GM12875 (cell line): ENCODE data around the gene TEX29.

ENCODE experiments used
- H3K4me3 ChIP-seq: one replicate; pipeline ENCODE4 v1.5.1; 2011; ENCODE audit warnings: low read depth, low read length, control low read depth
- CTCF ChIP-seq: IDR thresholded peaks from 2 replicates; pipeline ENCODE4 v1.5.1; 2011; ENCODE audit warnings: low read depth, mild to moderate bottlenecking, control low read depth, inconsistent platforms, low read length, moderate library complexity, borderline replicate concordance; ENCODE audit not compliant: insufficient read depth

TEX29 gene

GRCh38 chr13:111330066-111330610, 9.7 kb downstream of the TEX29 start:
- no peak for TF ChIP-seq CTCF

GRCh38 chr13:111335298-111335697, 14.9 kb downstream of the TEX29 start:
- no peak for TF ChIP-seq CTCF
- H3K4me3 ChIP-seq, result no peak overlapping the region

More at GRCh38 chr13:111330066-111330610, 9.7 kb downstream of the TEX29 start:
- H3K4me3 ChIP-seq, result no peak overlapping the region

GRCh38 chr13:111336666-111337065, 16.2 kb downstream of the TEX29 start:
- no peak for TF ChIP-seq CTCF
- H3K4me3 ChIP-seq, result no peak overlapping the region

- no peak for TF ChIP-seq CTCF
- H3K4me3 ChIP-seq, result no peak overlapping the region
Observed at GRCh38 chr13:111337206-111337605, 16.8 kb downstream of the TEX29 start.

- no peak overlapping the region for H3K4me3 ChIP-seq
- no peak for TF ChIP-seq CTCF
Observed at GRCh38 chr13:111337741-111338140, 17.3 kb downstream of the TEX29 start.

GRCh38 chr13:111338841-111339240, 18.4 kb downstream of the TEX29 start:
- no peak for TF ChIP-seq CTCF
- no peak overlapping the region for H3K4me3 ChIP-seq

- TF ChIP-seq CTCF, result no peak
- no peak overlapping the region for H3K4me3 ChIP-seq
Observed at GRCh38 chr13:111339366-111340143, 19.1 kb downstream of the TEX29 start.
